Activated CD4-positive, alpha-beta T cell treated with anti-CD3 and anti-CD28 coated beads, Interleukin-2, amount 50 U/mL, for 1 hour (primary cell): ENCODE results near the gene GMPR.
A peak's percentile ranks its signal among the peaks of the same experiment; 100 is the strongest.
"Not testable (repeated sequence)": the region's sequence is repeated elsewhere in the genome, so short reads cannot be mapped to it uniquely, and the experiment has no call there.

Experiments used
- DNase-seq: peaks from one replicate; pipeline ENCODE4 v3.0.0-alpha.2; 2020

GMPR gene

GRCh38 chr6:16238057-16238962, at the start of gene GMPR:
GMPR (plus strand) TSS chr6:16238587; CDS start chr6:16238694, 107 bp downstream.
- peak; percentile 58 for DNase-seq

GRCh38 chr6:16190214-16190613, 48.2 kb upstream of the GMPR start:
- DNase-seq, result no peak

GRCh38 chr6:16196260-16196983, 42.0 kb upstream of the GMPR start:
- DNase-seq, result no peak

- no peak for DNase-seq
These were observed 41.3 kb upstream of the GMPR start for GRCh38 chr6:16196984-16197546.

- no peak for DNase-seq
These were observed 40.2 kb upstream of the GMPR start for GRCh38 chr6:16198061-16198705.

GRCh38 chr6:16199804-16200203, 38.6 kb upstream of the GMPR start:
- DNase-seq, result no peak

- DNase-seq, result no peak
These were observed 38.0 kb upstream of the GMPR start for GRCh38 chr6:16200321-16200883.

GRCh38 chr6:16201706-16202105, 36.7 kb upstream of the GMPR start:
- DNase-seq, result no peak

- DNase-seq, result no peak
These were observed 33.6 kb upstream of the GMPR start for GRCh38 chr6:16204653-16205376.

- no peak for DNase-seq
These were observed 32.8 kb upstream of the GMPR start for GRCh38 chr6:16205377-16206144.

GRCh38 chr6:16206595-16207037, 31.8 kb upstream of the GMPR start:
- peak; percentile 37 for DNase-seq

GRCh38 chr6:16208989-16209388, 29.4 kb upstream of the GMPR start:
- DNase-seq, result no peak

- DNase-seq, result no peak
These were observed 28.8 kb upstream of the GMPR start for GRCh38 chr6:16209539-16209938.

- no peak for DNase-seq
These were observed 26.1 kb upstream of the GMPR start for GRCh38 chr6:16212276-16212675.

GRCh38 chr6:16216501-16217155, 21.8 kb upstream of the GMPR start:
- no peak for DNase-seq

GRCh38 chr6:16217156-16217721, 21.1 kb upstream of the GMPR start:
- no peak for DNase-seq

- DNase-seq, result no peak
These were observed 15.6 kb upstream of the GMPR start for GRCh38 chr6:16222826-16223225.

GRCh38 chr6:16223362-16223761, 15.0 kb upstream of the GMPR start:
- DNase-seq, result no peak

- no peak for DNase-seq
These were observed 14.0 kb upstream of the GMPR start for GRCh38 chr6:16224409-16224808.

- DNase-seq, result not testable (repeated sequence)
These were observed 13.2 kb upstream of the GMPR start for GRCh38 chr6:16225062-16225731.
